MM.1S (cell line): ENCODE measurements around the gene STON2.

Source experiments
- DNase-seq: peaks from one replicate; pipeline ENCODE4 v3.0.0-alpha.2; 2015
- H2AFZ ChIP-seq: fragments of 300-600 bp; sonication (generic); 2 replicates; pipeline ENCODE4 v1.6.0; 2016; ENCODE audit warnings: antibody characterized with exemption, low read length
- H3F3A ChIP-seq: fragments of 300-600 bp; sonication (generic); 2 replicates; pipeline ENCODE4 v1.6.1; 2016; ENCODE audit warnings: mild to moderate bottlenecking, antibody characterized with exemption, low read length, moderate library complexity, mixed read lengths; ENCODE audit not compliant: insufficient read depth
- H3K27ac ChIP-seq: fragments of 300-600 bp; sonication (generic); 2 replicates; pipeline ENCODE4 v1.5.1; 2016; ENCODE audit warnings: mild to moderate bottlenecking, low read length
- H3K27me3 ChIP-seq: fragments of 300-600 bp; sonication (generic); replicated peaks from 2 replicates; pipeline ENCODE4 v1.6.0; 2016; ENCODE audit warnings: low read length; ENCODE audit not compliant: insufficient read depth
- H3K36me3 ChIP-seq: fragments of 300-600 bp; sonication (generic); replicated peaks from 2 replicates; pipeline ENCODE4 v1.6.1; 2016; ENCODE audit warnings: mild to moderate bottlenecking, low read length, mixed read lengths; ENCODE audit not compliant: insufficient read depth
- H3K4me1 ChIP-seq: fragments of 300-600 bp; sonication (generic); 2 replicates; pipeline ENCODE4 v1.6.1; 2016; ENCODE audit warnings: low read length, mixed read lengths
- H3K4me2 ChIP-seq: fragments of 300-600 bp; sonication (generic); 2 replicates; pipeline ENCODE4 v1.6.0; 2016; ENCODE audit warnings: low read depth, low read length
- H3K4me3 ChIP-seq: fragments of 300-600 bp; sonication (generic); 2 replicates; pipeline ENCODE4 v1.5.1; 2016; ENCODE audit warnings: low read length, mixed read lengths
- H3K79me2 ChIP-seq: fragments of 300-600 bp; sonication (generic); 2 replicates; pipeline ENCODE4 v1.6.1; 2016; ENCODE audit warnings: mixed run types, low read length, mixed read lengths
- H3K9ac ChIP-seq: fragments of 300-600 bp; sonication (generic); 2 replicates; pipeline ENCODE4 v1.6.1; 2016; ENCODE audit warnings: low read length, mixed read lengths
- H3K9me2 ChIP-seq: fragments of 300-600 bp; sonication (generic); replicated peaks from 2 replicates; pipeline ENCODE4 v1.6.1; 2016; ENCODE audit warnings: mild to moderate bottlenecking, low read length, mixed read lengths; ENCODE audit not compliant: insufficient read depth
- H3K9me3 ChIP-seq: fragments of 300-600 bp; sonication (generic); replicated peaks from 2 replicates; pipeline ENCODE4 v1.6.1; 2016; ENCODE audit warnings: mild to moderate bottlenecking, low read length, mixed read lengths; ENCODE audit not compliant: insufficient read depth
- H4K20me1 ChIP-seq: fragments of 300-600 bp; sonication (generic); 2 replicates; pipeline ENCODE4 v1.6.1; 2016; ENCODE audit warnings: mild to moderate bottlenecking, low read length, moderate library complexity, mixed read lengths; ENCODE audit not compliant: insufficient read depth
- EZH2 ChIP-seq: fragments of 300-600 bp; sonication (generic); optimal IDR thresholded peaks from 2 replicates; pipeline ENCODE3; 2017; ENCODE audit warnings: low read depth, mild to moderate bottlenecking, antibody characterized with exemption, low read length, mixed read lengths
- EZH2phosphoT487 ChIP-seq: fragments of 300-600 bp; sonication (generic); IDR thresholded peaks from 2 replicates; pipeline ENCODE4 v1.6.1; 2018; ENCODE audit warnings: antibody characterized with exemption, low read length
- TF ChIP-seq, protein P1 (sequence below): fragments of 300-600 bp; sonication (generic); IDR thresholded peaks from 2 replicates; pipeline ENCODE4 v1.5.1; 2016; ENCODE audit warnings: antibody characterized with exemption, low read length, mixed read lengths

Gene STON2

DNA sequence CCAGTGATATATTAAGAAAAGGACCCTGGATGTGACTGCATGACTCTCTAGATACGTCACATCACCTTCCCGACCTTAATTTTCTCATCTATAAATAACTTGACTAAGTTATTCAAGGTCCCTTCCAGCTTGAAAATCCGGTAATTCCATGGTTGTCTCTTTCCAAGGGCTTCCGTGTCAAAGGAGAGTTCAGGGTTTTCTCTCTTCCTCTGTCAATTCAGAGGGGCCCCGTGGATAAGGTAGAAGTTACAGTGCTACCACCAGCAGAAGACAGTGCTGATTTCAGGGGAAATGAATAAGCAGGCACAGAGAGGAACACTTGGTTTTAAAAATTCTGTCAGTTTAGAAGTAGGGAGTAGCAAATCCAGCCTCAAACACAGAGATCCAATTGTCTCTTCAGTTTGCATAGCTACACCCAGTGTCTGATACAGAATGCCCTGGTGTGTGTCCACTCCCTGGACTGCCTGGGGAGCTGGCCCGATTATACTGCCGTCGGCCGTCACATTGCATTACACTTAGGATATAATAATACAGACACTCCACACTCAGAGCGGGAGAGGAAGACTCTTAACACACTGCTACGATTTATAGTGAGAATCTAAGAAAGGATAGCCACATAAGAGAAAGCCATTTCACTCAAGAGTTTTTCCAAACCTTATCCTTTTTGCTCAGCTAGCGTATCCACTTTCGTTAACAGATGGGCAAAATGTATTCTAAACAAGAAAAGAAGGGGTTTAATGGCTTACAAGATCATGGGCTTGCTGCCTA lies 124.6 kb downstream of the STON2 start:
- no peaks in the 10 kb centered on the region for H3K9me2 ChIP-seq
- H3F3A ChIP-seq: no peaks in the 10 kb centered on the region
- H2AFZ ChIP-seq: no peak overlapping the region
- no peaks in the 10 kb centered on the region for H3K4me1 ChIP-seq
- H3K79me2 ChIP-seq: no peaks in the 10 kb centered on the region
- no peaks in the 10 kb centered on the region for H3K27me3 ChIP-seq
- no peaks in the 10 kb centered on the region for H3K9me3 ChIP-seq
- no peak for TF ChIP-seq EZH2phosphoT487
- TF ChIP-seq, protein P1, sequence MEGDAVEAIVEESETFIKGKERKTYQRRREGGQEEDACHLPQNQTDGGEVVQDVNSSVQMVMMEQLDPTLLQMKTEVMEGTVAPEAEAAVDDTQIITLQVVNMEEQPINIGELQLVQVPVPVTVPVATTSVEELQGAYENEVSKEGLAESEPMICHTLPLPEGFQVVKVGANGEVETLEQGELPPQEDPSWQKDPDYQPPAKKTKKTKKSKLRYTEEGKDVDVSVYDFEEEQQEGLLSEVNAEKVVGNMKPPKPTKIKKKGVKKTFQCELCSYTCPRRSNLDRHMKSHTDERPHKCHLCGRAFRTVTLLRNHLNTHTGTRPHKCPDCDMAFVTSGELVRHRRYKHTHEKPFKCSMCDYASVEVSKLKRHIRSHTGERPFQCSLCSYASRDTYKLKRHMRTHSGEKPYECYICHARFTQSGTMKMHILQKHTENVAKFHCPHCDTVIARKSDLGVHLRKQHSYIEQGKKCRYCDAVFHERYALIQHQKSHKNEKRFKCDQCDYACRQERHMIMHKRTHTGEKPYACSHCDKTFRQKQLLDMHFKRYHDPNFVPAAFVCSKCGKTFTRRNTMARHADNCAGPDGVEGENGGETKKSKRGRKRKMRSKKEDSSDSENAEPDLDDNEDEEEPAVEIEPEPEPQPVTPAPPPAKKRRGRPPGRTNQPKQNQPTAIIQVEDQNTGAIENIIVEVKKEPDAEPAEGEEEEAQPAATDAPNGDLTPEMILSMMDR: no peak
- no peak for TF ChIP-seq EZH2
- DNase-seq: no peak
- no peaks in the 10 kb centered on the region for H4K20me1 ChIP-seq
- no peak overlapping the region for H3K9ac ChIP-seq
- no peak overlapping the region for H3K4me3 ChIP-seq
- no peak overlapping the region for H3K27ac ChIP-seq
- no peaks in the 10 kb centered on the region for H3K36me3 ChIP-seq
- no peak overlapping the region for H3K4me2 ChIP-seq

DNA sequence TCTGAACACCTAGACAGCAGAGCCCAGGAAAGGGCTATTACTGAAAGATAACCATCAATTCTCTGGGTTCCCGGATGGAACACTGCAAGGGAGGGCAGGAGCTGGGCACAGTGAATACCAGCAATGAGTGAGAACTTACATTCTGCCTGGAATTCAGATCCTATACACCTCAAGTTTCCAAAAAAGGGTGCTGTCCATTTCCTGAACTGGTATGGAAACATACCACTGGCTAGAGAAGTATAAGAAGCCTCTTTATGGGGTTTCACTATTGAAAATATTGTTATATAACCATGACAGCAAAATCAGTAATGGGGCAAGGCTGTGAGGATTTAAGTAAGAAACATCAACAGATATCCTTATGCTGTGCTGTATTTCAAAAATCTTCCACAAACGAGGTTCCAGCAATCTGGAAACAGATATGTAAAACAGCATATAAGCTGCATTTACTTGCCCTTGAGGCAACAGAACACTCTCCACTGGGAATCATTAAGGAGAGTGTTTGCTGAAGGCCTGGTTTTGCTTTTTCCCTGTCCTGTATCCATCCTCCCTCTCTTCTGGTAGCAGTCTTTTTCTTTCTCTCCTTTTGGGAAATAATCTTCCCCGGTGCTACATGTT lies 126.1 kb downstream of the STON2 start:
- H3K9ac ChIP-seq: no peak overlapping the region
- no peak overlapping the region for H2AFZ ChIP-seq
- no peaks in the 10 kb centered on the region for H3F3A ChIP-seq
- no peak overlapping the region for H3K4me3 ChIP-seq
- H3K9me3 ChIP-seq: no peaks in the 10 kb centered on the region
- H4K20me1 ChIP-seq: no peaks in the 10 kb centered on the region
- TF ChIP-seq, protein P1: no peak
- TF ChIP-seq EZH2phosphoT487: no peak
- TF ChIP-seq EZH2: no peak
- no peak for DNase-seq
- no peaks in the 10 kb centered on the region for H3K79me2 ChIP-seq
- H3K27me3 ChIP-seq: no peaks in the 10 kb centered on the region
- no peaks in the 10 kb centered on the region for H3K4me1 ChIP-seq
- H3K27ac ChIP-seq: no peak overlapping the region
- H3K9me2 ChIP-seq: no peaks in the 10 kb centered on the region
- no peak overlapping the region for H3K4me2 ChIP-seq
- no peaks in the 10 kb centered on the region for H3K36me3 ChIP-seq

DNA sequence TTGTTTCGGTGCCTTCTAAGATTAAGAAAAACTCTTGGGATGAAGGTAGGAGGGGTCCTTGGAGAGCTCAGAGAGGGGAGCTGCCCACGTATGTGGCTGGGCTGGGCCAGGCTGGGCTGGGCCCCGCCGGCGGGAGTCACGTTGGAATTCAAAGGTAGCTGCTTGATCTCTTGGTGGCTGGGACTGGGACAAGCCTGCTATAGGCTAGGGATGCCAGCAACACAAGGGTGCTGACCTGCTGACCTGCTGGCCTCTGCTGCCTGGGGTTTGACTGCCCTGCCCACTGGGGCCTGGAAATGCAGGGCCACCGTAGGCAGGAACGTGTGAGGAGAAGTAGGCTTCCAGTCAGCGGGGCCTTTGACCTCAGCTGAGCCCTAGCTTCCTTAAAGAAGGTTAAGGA lies 126.6 kb downstream of the STON2 start:
- no peak overlapping the region for H3K4me3 ChIP-seq
- no peak overlapping the region for H3K9ac ChIP-seq
- no peaks in the 10 kb centered on the region for H3F3A ChIP-seq
- H3K27me3 ChIP-seq: no peaks in the 10 kb centered on the region
- no peaks in the 10 kb centered on the region for H3K9me3 ChIP-seq
- DNase-seq: no peak
- no peak overlapping the region for H3K27ac ChIP-seq
- no peaks in the 10 kb centered on the region for H3K4me1 ChIP-seq
- H3K79me2 ChIP-seq: no peaks in the 10 kb centered on the region
- H3K9me2 ChIP-seq: no peaks in the 10 kb centered on the region
- no peak for TF ChIP-seq EZH2
- no peaks in the 10 kb centered on the region for H4K20me1 ChIP-seq
- H2AFZ ChIP-seq: no peak overlapping the region
- no peak overlapping the region for H3K4me2 ChIP-seq
- H3K36me3 ChIP-seq: no peaks in the 10 kb centered on the region

DNA sequence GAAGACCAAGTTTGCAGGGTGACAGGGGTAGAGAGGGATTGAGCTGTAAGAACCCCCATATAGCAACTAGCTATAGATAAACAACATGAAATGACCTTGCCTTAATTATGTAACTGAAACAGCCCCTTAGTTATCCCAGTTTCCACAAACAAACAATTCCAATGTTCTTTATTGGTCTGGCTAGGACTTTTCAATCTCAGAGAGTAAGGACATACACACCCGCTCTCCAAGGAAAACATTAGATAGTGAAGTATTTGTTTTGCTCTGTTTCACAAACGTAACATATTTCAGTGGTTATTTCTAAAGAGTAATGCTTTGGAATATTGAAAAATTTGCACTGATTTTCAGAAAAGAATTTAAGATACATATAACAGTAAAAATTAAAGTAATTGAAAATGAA lies 127.8 kb downstream of the STON2 start:
- no peak overlapping the region for H3K4me3 ChIP-seq
- no peak overlapping the region for H3K4me2 ChIP-seq
- no peaks in the 10 kb centered on the region for H3K9me3 ChIP-seq
- no peak for TF ChIP-seq EZH2phosphoT487
- TF ChIP-seq, protein P1: no peak
- TF ChIP-seq EZH2: no peak
- no peaks in the 10 kb centered on the region for H3K36me3 ChIP-seq
- H3K9me2 ChIP-seq: no peaks in the 10 kb centered on the region
- H3F3A ChIP-seq: no peaks in the 10 kb centered on the region
- no peak overlapping the region for H3K27ac ChIP-seq
- no peaks in the 10 kb centered on the region for H3K4me1 ChIP-seq
- no peaks in the 10 kb centered on the region for H4K20me1 ChIP-seq
- H3K9ac ChIP-seq: no peak overlapping the region
- H3K27me3 ChIP-seq: no peaks in the 10 kb centered on the region
- DNase-seq: no peak
- no peaks in the 10 kb centered on the region for H3K79me2 ChIP-seq
- no peak overlapping the region for H2AFZ ChIP-seq
